ENCODE results near the gene SSTR1.

The SSTR1 gene

DNA sequence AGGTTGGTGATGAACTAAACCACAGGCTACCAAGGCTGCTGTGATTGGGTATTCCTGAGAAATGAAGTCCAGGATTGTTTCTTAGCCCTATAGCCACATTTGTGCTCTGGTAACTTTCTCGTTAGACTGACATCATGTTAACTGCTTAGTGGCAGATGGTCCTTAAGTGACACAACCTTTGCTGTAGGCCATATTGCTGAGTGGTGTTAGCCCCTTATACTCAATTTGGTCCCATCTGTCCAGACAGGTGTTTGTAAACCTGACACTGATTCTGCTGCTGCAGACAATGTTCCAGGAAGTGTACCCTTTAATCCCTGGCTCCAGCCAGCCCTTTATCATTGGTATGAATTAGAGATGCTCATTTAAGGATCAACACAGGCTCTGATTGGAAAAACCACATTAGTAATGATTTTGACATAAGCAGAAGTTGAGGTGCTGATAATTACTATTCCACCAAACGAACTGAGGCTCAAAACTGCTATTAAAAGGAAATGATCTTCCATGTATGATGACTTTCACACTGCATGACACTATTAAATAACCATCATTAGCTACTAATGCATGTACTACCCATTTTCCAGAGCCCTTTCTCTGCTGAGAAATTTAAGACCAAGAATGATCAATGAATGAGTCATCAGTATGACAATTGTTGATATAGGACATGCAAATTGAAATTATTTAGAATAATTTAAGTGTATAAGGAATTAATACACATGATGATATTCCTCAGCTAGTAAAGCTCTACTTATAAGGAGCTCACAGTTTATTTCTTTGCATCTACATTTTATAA lies 3.6 kb upstream of the SSTR1 start:
- DNase-seq, result no peak

DNA sequence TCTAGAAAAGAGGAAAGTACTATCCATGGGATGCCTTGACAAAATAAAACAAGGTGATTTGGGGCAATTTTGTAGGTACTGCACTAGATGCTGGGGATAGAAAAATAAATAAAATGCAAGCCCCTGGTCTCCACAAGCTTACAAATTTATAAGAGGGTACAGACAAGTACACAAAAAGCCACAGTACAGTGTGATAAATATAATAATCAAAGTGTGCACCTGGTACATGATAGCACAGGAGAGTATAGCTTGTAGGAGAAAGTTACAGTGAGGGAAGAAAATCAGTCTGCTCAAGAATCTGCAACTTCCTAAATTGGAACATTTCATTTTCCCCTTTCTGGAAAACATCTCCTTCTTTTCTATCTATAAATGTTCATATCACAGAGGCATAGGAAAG lies 3.0 kb upstream of the SSTR1 start:
- DNase-seq, result no peak

DNA sequence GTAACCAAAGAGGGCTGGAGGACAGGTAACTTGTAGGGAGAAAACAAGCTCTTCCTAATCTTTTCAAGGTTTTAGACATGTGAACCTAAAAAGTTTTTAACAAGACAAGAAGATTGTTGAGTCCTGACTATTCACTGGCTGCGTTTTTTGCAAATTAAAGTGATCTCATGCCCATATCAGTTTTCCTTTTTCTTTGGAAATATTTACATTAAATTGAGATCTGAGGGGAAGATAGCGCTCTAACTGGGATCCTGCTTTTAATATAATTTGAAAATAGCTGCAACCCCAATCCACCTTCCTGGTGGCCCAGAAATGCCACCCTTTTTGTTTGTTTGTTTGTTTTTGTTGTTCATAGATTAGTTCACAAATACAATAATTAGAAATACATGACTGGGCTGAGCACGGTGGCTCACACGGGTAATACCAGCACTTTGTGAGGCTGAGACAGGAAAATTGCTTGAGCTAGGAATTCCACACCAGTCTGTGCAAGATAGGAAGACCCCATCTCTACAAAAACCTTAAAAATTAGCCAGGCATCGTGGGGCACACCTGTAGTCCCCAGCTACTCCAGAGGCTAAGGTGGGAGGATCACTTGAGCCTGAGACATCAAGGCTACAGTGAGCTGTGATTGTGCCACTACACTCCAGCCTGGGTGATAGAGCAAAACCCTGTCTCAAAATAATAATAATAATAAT lies 2.4 kb upstream of the SSTR1 start:
- DNase-seq, result no peak

DNA sequence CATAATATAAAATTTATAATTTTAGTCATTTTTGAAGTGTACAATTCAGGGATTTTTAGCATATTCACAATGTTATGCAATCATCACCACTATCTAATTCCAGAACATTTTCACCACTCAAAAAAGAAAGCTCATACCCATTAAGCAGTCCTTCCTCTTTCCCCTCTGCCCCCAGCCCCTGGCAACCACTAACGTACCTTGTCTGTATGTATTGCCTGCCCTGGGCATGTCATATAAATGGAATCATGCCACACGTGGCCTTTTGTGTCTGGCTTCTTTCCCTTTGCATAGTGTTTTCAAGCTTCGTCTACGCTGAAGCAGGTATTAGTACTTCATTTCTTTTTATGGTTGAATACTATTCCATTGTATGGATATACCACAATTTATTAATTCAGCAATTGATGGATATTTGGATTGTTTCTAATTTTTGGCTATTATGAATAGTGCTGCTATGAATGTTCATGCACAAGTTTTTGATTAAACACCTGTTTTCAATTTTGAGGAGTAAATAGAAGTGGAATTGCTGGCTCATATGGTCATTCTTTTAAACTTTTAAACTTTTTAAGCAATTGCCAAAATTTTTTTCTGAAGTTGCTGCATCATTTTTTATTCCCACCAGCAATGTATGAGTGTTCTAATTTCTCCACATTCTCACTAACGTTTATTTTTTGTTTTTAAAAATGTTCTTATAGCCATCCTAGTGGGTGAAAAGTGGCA lies 1.6 kb upstream of the SSTR1 start:
- DNase-seq, result no peak

DNA sequence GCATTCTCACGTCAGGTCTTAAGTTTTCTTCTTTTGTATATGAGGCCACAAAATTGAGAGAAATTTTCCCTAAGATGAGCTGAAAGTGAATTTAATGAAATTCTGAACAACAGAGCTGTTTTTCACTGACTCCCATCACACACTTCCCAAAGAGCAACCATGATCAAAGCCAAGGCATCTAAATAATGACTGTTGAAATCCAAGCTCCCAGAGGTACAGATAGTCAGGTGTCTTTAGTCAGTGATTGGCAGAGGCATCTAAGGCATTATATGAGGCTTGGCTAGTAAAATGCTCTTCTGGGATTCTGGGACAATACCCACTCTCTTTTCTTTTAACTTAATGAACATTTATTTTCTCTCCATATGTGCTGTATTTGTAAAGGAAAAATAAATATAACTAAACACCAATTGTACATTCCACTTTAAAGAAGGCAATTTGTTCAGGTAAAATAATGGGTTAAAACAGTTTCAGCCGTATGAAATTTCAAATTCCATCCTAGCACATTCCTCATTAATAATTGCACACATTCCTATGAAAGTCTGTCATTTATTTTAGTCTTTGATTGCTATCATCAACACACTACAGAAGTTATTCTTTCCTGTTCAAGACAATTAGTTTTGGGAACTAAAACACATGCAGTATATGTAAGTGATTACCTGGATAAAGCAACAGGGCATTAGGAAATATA lies 871 bp upstream of the SSTR1 start:
- no peak for DNase-seq

GRCh38 chr14:38207377-38207735 lies 348 bp upstream of the SSTR1 start:
- no peak for DNase-seq

DNA sequence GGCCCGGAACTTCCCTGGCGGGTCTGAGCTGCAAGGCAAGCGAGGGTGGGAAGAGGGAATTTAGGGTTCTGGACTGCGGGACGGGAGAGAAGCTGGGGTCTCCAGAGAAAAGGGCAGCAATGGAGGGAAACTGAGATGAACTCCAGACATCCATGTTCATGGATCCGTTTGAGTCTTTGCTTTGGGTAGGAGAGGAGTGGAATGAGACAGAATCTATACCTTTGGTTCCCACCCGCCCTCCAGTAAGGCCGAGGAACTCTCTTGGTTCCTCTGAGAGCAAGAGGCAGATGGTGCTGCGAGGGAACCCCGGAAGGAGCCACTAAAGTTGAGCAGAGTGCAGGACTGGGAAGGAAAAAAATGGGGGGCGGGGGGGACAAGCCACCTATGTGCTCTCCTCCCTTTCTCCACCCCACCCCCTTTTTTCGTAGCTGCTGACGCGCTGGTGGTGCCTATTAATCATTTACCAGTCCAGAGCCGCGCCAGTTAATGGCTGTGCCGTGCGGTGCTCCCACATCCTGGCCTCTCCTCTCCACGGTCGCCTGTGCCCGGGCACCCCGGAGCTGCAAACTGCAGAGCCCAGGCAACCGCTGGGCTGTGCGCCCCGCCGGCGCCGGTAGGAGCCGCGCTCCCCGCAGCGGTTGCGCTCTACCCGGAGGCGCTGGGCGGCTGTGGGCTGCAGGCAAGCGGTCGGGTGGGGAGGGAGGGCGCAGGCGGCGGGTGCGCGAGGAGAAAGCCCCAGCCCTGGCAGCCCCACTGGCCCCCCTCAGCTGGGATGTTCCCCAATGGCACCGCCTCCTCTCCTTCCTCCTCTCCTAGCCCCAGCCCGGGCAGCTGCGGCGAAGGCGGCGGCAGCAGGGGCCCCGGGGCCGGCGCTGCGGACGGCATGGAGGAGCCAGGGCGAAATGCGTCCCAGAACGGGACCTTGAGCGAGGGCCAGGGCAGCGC lies 1.2 kb downstream of the SSTR1 start:
- DNase-seq, result no peak

DNA sequence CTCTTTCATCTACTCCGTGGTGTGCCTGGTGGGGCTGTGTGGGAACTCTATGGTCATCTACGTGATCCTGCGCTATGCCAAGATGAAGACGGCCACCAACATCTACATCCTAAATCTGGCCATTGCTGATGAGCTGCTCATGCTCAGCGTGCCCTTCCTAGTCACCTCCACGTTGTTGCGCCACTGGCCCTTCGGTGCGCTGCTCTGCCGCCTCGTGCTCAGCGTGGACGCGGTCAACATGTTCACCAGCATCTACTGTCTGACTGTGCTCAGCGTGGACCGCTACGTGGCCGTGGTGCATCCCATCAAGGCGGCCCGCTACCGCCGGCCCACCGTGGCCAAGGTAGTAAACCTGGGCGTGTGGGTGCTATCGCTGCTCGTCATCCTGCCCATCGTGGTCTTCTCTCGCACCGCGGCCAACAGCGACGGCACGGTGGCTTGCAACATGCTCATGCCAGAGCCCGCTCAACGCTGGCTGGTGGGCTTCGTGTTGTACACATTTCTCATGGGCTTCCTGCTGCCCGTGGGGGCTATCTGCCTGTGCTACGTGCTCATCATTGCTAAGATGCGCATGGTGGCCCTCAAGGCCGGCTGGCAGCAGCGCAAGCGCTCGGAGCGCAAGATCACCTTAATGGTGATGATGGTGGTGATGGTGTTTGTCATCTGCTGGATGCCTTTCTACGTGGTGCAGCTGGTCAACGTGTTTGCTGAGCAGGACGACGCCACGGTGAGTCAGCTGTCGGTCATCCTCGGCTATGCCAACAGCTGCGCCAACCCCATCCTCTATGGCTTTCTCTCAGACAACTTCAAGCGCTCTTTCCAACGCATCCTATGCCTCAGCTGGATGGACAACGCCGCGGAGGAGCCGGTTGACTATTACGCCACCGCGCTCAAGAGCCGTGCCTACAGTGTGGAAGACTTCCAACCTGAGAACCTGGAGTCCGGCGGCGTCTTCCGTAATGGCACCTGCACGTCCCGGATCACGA lies 2.2 kb downstream of the SSTR1 start:
- no peak for DNase-seq

DNA sequence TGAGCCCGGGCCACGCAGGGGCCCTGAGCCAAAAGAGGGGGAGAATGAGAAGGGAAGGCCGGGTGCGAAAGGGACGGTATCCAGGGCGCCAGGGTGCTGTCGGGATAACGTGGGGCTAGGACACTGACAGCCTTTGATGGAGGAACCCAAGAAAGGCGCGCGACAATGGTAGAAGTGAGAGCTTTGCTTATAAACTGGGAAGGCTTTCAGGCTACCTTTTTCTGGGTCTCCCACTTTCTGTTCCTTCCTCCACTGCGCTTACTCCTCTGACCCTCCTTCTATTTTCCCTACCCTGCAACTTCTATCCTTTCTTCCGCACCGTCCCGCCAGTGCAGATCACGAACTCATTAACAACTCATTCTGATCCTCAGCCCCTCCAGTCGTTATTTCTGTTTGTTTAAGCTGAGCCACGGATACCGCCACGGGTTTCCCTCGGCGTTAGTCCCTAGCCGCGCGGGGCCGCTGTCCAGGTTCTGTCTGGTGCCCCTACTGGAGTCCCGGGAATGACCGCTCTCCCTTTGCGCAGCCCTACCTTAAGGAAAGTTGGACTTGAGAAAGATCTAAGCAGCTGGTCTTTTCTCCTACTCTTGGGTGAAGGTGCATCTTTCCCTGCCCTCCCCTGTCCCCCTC lies 3.0 kb downstream of the SSTR1 start:
- DNase-seq, result no peak

- DNase-seq, result no peak
These were observed 3.6 kb downstream of the SSTR1 start for GRCh38 chr14:38211255-38211735.

GRCh38 chr14:38212111-38212510 lies 4.4 kb downstream of the SSTR1 start:
- no peak for DNase-seq

GRCh38 chr14:38213001-38213400 lies 5.3 kb downstream of the SSTR1 start:
- DNase-seq, result no peak

DNA sequence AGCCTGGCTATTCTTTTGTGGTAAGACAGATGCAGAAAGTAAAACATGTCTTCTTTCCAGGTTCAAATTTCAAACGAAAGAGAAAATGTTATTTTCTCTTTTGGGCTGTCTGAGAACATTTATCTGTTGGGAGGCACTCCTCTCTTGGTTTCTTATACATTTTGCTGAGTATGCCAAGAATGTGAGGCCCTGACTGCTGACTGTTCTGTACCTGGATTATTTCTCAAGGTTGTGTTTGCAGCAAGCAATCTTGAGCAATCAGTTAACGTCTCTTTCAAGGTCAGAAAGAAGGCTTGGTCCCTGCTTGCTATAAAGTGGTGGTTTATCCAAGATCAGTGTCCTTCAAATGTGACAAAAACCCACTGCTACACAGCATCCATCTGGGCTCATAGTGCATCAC lies 9.8 kb downstream of the SSTR1 start:
- no peak for DNase-seq

- DNase-seq, result no peak
These were observed 13.4 kb downstream of the SSTR1 start for GRCh38 chr14:38221077-38221476.

GRCh38 chr14:38224338-38224737 lies 16.6 kb downstream of the SSTR1 start:
- no peak for DNase-seq

DNA sequence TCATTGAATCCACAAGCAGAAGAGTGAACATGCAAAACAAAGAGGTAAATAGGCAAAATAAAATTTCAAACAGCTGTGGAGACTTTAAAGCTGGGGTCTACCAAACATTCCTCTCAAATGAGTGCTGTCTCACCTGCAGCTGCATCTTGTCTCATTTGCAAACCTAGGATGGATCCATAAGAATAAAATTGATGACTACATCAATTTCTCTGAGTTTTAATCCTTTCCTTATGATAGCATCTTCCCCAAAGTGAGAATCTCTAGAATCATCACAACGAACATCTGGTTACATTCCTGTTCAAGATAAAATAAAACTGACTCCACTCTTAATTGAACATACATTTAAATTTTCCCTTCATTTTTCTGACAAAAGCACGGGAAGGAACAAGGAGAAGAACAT lies 18.2 kb downstream of the SSTR1 start:
- no peak for DNase-seq

DNA sequence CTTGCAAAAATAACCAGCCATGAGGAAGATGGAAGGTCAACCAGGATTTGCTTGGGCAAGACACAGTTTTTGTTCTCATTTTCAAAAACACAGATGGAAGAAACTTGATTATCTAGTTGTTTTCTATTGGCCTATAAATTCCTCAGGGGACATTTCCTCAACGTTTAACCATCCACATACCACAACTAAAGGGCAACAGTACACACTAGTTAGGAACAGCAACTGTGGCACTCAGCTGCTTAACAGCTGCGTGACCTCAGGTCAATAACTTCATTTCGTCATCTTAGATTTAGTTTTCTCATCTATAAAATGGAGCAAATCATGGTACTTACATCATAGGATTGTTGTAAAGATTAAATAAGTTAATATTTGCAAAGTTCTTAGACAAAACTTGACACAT lies 18.7 kb downstream of the SSTR1 start:
- DNase-seq, result no peak

DNA sequence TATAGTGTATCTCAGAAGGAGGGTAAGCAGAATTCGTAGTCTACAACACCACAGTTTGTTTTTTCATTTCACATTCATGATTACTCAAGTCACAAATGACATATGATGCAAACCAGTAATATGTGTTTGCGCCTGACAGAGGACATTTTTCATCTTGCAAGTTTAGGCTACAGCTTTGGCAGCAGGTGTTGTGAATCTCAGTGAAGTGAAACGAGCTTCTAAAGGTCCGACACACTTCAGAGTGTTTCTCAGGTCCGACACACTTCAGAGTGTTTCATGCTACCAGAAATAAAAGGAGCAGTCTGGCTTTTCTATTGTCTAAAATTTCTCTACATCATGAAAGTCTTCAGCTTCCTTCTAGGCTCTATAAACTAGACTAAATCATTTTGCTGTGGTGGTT lies 25.5 kb downstream of the SSTR1 start:
- DNase-seq, result no peak

GRCh38 chr14:38238332-38238731 lies 30.6 kb downstream of the SSTR1 start:
- DNase-seq, result no peak

DNA sequence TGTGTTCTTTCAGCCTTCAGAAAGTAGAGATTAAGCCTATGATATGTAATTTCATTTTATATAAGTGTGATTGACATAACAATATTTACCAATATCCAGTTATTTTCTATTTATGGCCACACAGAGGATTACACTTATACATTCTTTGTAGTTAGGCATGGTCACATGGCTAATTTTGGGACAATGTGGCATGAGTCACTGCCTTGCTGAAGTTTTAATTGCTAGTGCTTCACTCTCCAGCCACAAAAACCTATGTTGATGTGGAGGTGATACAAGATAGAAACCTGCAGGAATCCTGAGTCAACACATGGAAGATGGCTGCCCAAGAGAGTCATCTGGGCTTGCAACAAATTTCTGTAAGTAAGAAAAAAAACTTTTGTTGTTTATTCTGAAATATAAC lies 31.2 kb downstream of the SSTR1 start:
- no peak for DNase-seq
